ENCODE measurements around the gene ANKRD50. TPM values are rescaled to one million over a fixed set of nuclear protein-coding genes. Genes with fewer than 3 reads are reported as not detected.

ANKRD50 gene
- total RNA-seq, 1 donor from 2014 or later = 14.6 TPM

DNA sequence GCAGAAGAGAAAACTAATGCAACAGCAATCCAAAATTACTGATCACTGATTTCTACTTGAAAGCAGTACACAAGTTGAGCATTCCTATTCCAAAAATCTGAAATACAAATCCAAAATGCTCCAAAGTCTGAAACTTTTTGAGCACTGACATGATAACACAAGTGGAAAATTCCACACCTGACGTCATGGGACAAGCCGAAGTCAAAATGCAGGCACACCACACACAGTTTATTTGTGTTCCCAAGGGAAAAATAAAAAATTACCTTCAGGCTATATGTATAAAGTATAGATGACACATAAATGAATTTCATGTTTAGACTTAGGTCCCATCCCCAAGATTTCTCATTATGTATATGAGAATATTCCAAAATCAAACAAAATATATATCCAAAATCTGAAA, 20.7 kb downstream of the ANKRD50 start:
- no peak for DNase-seq (ENCODE audit: low read depth)
- Histone ChIP-seq H3K4me3 (ENCODE audit: low read depth, low read length) (no peak overlapping the region), H3K36me3 (ENCODE audit: control insufficient read depth, insufficient read depth, low read length) (no peaks in the 10 kb centered on the region), H3K27me3 (ENCODE audit: control insufficient read depth, insufficient read depth, low read length) (no peaks in the 10 kb centered on the region)
- TF ChIP-seq, protein P1, sequence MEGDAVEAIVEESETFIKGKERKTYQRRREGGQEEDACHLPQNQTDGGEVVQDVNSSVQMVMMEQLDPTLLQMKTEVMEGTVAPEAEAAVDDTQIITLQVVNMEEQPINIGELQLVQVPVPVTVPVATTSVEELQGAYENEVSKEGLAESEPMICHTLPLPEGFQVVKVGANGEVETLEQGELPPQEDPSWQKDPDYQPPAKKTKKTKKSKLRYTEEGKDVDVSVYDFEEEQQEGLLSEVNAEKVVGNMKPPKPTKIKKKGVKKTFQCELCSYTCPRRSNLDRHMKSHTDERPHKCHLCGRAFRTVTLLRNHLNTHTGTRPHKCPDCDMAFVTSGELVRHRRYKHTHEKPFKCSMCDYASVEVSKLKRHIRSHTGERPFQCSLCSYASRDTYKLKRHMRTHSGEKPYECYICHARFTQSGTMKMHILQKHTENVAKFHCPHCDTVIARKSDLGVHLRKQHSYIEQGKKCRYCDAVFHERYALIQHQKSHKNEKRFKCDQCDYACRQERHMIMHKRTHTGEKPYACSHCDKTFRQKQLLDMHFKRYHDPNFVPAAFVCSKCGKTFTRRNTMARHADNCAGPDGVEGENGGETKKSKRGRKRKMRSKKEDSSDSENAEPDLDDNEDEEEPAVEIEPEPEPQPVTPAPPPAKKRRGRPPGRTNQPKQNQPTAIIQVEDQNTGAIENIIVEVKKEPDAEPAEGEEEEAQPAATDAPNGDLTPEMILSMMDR (IDR thresholded peaks at IDR 0.05; ENCODE audit: insufficient read depth, low read length, poor library complexity, severe bottlenecking) = no peak

- TF ChIP-seq, protein P1 (IDR thresholded peaks at IDR 0.05; ENCODE audit: insufficient read depth, low read length, poor library complexity, severe bottlenecking) = no peak
- no peak overlapping the region for H3K4me3 ChIP-seq (ENCODE audit: low read depth, low read length)
- DNase-seq (ENCODE audit: low read depth) = no peak
- H3K27me3 ChIP-seq (ENCODE audit: control insufficient read depth, insufficient read depth, low read length) = no peaks in the 10 kb centered on the region
- H3K36me3 ChIP-seq (ENCODE audit: control insufficient read depth, insufficient read depth, low read length) = no peaks in the 10 kb centered on the region
Measured at GRCh38 chr4:124686279-124686678, 26.3 kb downstream of the ANKRD50 start.

DNA sequence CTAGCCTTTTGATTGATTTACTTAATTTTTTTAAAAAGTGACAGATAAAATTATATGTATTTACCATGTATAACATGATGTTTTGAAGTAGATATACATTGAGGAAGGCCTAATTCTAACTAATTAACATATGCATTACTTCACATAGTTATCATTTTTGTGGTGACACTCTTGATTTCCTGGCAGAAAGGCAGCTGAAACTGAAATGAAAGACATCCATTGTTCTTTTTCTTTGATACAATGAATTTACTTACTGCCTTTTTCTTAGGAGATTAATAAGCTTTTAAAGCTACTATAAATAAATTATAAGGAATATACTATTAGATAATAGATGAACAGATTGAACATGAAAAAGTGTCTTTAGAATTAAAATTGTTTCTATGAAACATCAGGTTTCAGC, 26.7 kb downstream of the ANKRD50 start:
- TF ChIP-seq, protein P1 (IDR thresholded peaks at IDR 0.05; ENCODE audit: insufficient read depth, low read length, poor library complexity, severe bottlenecking) = no peak
- no peak overlapping the region for H3K4me3 ChIP-seq (ENCODE audit: low read depth, low read length)
- H3K36me3 ChIP-seq (ENCODE audit: control insufficient read depth, insufficient read depth, low read length) = no peaks in the 10 kb centered on the region
- no peak for DNase-seq (ENCODE audit: low read depth)
- no peaks in the 10 kb centered on the region for H3K27me3 ChIP-seq (ENCODE audit: control insufficient read depth, insufficient read depth, low read length)

GRCh38 chr4:124684301-124684700, 28.2 kb downstream of the ANKRD50 start:
- no peaks in the 10 kb centered on the region for H3K27me3 ChIP-seq (ENCODE audit: control insufficient read depth, insufficient read depth, low read length)
- H3K36me3 ChIP-seq (ENCODE audit: control insufficient read depth, insufficient read depth, low read length) = no peaks in the 10 kb centered on the region
- TF ChIP-seq, protein P1 (IDR thresholded peaks at IDR 0.05; ENCODE audit: insufficient read depth, low read length, poor library complexity, severe bottlenecking) = no peak
- H3K4me3 ChIP-seq (ENCODE audit: low read depth, low read length) = no peak overlapping the region
- DNase-seq (ENCODE audit: low read depth) = no peak

DNA sequence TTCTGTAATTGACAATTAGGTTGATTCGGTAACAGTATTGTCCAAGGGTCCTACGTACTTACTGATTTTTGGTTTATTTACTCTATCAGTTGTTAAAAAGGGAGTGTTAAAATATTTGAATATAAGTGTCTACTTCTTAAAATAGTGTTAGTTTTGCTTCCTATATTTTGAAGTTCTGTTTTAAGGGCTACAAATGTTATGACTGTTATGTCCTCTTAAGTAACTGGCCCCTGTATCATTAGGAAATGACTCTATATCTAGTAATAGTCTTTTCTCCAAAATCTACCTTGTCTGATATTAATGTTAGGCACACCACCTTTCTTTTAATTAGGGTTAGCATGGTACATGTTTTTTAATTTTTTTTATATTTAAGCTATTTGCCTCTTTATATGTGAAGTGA, 30.1 kb downstream of the ANKRD50 start:
- Histone ChIP-seq H3K27me3 (ENCODE audit: control insufficient read depth, insufficient read depth, low read length) (no peaks in the 10 kb centered on the region), H3K4me3 (ENCODE audit: low read depth, low read length) (no peak overlapping the region), H3K36me3 (ENCODE audit: control insufficient read depth, insufficient read depth, low read length) (no peaks in the 10 kb centered on the region)
- DNase-seq (ENCODE audit: low read depth) = no peak
- TF ChIP-seq, protein P1 (IDR thresholded peaks at IDR 0.05; ENCODE audit: insufficient read depth, low read length, poor library complexity, severe bottlenecking) = no peak

- no peaks in the 10 kb centered on the region for H3K27me3 ChIP-seq (ENCODE audit: control insufficient read depth, insufficient read depth, low read length)
- TF ChIP-seq, protein P1 (IDR thresholded peaks at IDR 0.05; ENCODE audit: insufficient read depth, low read length, poor library complexity, severe bottlenecking) = no peak
- H3K4me3 ChIP-seq (ENCODE audit: low read depth, low read length) = no peak overlapping the region
- DNase-seq (ENCODE audit: low read depth) = no peak
- H3K36me3 ChIP-seq (ENCODE audit: control insufficient read depth, insufficient read depth, low read length) = peaks cover 3% of the 10 kb centered on the region
Measured at GRCh38 chr4:124666496-124666895, 46.0 kb downstream of the ANKRD50 start.
